Pancreas (tissue), 10 donors: ENCODE results near the gene TMEM182. TPM values are rescaled to one million over a fixed set of nuclear protein-coding genes. Genes with fewer than 3 reads are reported as not detected.

Source experiments
- ATAC-seq, 4 donors: fragments of 200-7000 bp; cut with Tn5 transposase; one replicate each; pipeline versions ENCODE4 v1.8.0 to v1.9.1; 2020; ENCODE audit warnings: mild to moderate bottlenecking in 4 of 4, moderate library complexity in 4 of 4
- DNase-seq, 6 donors: peaks; one replicate each; pipeline ENCODE4 v3.0.0-alpha.2; 2020
- FAIRE-seq: peaks from 2 replicates; lab custom pipeline; 2012; peaks lifted over from hg19 to GRCh38; lab: Jason Lieb, UNC
- H3K27ac ChIP-seq, 4 donors: fragments of 200-600 bp; sonication (generic); 1 replicate in 3 of 4; 2 replicates in 1 of 4; pipeline versions ENCODE4 v1.5.0 to v1.8.0; 2020
- H3K27me3 ChIP-seq, 4 donors: fragments of 200-600 bp; one replicate each; pipeline ENCODE4 v1.8.0; 2021
- H3K36me3 ChIP-seq, 3 donors: fragments of 200-600 bp; sonication (generic) in 1 of 3; one replicate each; pipeline versions ENCODE4 v1.5.0 to v1.8.0; 2020 to 2021
- H3K4me1 ChIP-seq, 3 donors: fragments of 200-600 bp; one replicate each; pipeline ENCODE4 v1.8.0; 2021
- H3K4me3 ChIP-seq, 4 donors: fragments of 200-600 bp; sonication (generic) in 2 of 4; one replicate each; pipeline versions ENCODE4 v1.5.0 to v1.8.0; 2020 to 2021
- H3K9me3 ChIP-seq, 4 donors: fragments of 200-600 bp; one replicate each; pipeline ENCODE4 v1.8.0; 2021
- WGBS, 2 donors: extraction: QIAGEN DNeasy Blood & Tissue Kit; methylation state at CpG; one replicate each; pipeline ENCODE4 v1.1.7; 2013; 5-methylcytosine and 5-hydroxymethylcytosine counted together
- intact Hi-C, 3 donors: fragments of 100-400 bp; cut with DNase I; formaldehyde crosslinking; loops; one replicate each; pipeline versions ENCODE4 v1.11.1 to v1.14.2; 2022
- polyA plus RNA-seq, 2 donors: library from polyadenylated mRNA; stranded (reverse); fragments of 200-250 nt; gene quantifications; one replicate each; pipeline ENCODE4 v1.2.3, GENCODE V29; 2013
- total RNA-seq, 6 donors: library from RNA; stranded (reverse); fragmentation: NEBNext Ultra II Directional in 4 of 6; extraction: Animal tissue kit (Norgen Biotek cat#: 25700) in 4 of 6; gene quantifications; one replicate each; pipeline versions ENCODE4 v1.2.1 to v1.2.4, GENCODE V29; 2021 to 2023
- TF ChIP-seq, protein P1 (sequence below), 4 donors: fragments of 200-600 bp; sonication (generic) in 3 of 4; IDR thresholded peaks; one replicate each; pipeline versions ENCODE4 v1.5.0 to v1.8.0; 2021; ENCODE audit warnings: antibody characterized with exemption in 4 of 4
- donor health status: healthy with polysubstance abuse.
- donor health status: DM: no; HTN: no; CAD: no; lungs with moderate emphysema.
- donor health status: DM: no; HTN: no; CAD: no.
- donor health status: control.
- donor health status: control.
- donor health status: Bipolar disorder and iron deficiency.
- donor health status: DM: yes; HTN: yes; CAD: no.
- donor health status: DM: no; HTN: no; CAD: no.
- donor health status: DM: no; HTN: no; CAD: no.
- donor health status: DM: yes; HTN: yes; CAD: no.

The TMEM182 gene
- total and polyA plus RNA-seq, 8 donors, result 0.80 to 4.1 (median 2.4) TPM

DNA sequence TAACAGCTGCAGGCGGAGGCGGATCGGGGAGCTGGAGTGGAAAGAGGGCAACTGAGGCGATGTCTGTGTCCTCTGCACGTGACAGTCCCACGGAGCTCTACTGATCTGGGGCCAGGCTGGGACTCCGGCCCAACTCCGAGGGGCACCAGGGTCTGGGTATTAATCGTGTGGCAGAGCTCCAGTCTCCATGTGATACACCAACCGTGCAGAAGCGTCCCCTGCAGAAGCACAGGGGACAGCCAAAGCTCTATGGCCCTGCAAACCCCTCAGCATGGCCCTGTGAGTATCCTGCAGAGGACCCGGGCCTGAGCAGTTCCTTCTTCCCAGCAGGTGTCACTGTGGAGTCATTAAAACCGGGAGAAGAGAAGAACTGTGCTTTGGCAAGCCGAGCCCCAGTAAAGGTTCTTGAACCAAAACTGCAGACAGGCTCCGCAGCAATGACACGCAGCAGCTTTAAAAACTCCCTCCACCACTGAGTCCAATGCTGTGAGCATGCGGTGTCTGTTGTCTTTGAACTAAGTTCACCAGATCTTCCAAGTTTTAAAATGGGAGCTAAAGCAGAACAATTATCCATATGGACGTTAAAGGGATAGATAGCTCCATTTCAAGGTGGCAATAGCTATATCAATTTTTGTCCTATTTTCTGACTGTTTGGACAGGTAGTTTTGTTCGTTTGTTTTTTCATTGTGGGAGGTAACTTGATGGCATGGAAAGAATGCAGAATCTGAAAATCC lies 79.4 kb downstream of the TMEM182 start:
- no peaks in the 10 kb centered on the region for H3K27me3 ChIP-seq
- ATAC-seq (peak; percentile 80 to 90 (median 88)), FAIRE-seq (no peak), DNase-seq (peak in 5 of 6 donors; percentile 27 to 62 (median 29))
- no peak overlapping the region for H3K27ac ChIP-seq
- H3K9me3 ChIP-seq, result no peaks in the 10 kb centered on the region
- no peaks in the 10 kb centered on the region for H3K36me3 ChIP-seq
- no peak overlapping the region for H3K4me3 ChIP-seq
- WGBS, 2 donors, result 41 to 50% methylated on average over 19 of the region's 19 CpGs
- TF ChIP-seq, protein P1, sequence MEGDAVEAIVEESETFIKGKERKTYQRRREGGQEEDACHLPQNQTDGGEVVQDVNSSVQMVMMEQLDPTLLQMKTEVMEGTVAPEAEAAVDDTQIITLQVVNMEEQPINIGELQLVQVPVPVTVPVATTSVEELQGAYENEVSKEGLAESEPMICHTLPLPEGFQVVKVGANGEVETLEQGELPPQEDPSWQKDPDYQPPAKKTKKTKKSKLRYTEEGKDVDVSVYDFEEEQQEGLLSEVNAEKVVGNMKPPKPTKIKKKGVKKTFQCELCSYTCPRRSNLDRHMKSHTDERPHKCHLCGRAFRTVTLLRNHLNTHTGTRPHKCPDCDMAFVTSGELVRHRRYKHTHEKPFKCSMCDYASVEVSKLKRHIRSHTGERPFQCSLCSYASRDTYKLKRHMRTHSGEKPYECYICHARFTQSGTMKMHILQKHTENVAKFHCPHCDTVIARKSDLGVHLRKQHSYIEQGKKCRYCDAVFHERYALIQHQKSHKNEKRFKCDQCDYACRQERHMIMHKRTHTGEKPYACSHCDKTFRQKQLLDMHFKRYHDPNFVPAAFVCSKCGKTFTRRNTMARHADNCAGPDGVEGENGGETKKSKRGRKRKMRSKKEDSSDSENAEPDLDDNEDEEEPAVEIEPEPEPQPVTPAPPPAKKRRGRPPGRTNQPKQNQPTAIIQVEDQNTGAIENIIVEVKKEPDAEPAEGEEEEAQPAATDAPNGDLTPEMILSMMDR (IDR thresholded peaks at IDR 0.05), result peak in 3 of 4 donors; percentile 12 to 51 (median 22)
- H3K4me1 ChIP-seq, result no peaks in the 10 kb centered on the region
- intact Hi-C loops, result no loop called here

DNA sequence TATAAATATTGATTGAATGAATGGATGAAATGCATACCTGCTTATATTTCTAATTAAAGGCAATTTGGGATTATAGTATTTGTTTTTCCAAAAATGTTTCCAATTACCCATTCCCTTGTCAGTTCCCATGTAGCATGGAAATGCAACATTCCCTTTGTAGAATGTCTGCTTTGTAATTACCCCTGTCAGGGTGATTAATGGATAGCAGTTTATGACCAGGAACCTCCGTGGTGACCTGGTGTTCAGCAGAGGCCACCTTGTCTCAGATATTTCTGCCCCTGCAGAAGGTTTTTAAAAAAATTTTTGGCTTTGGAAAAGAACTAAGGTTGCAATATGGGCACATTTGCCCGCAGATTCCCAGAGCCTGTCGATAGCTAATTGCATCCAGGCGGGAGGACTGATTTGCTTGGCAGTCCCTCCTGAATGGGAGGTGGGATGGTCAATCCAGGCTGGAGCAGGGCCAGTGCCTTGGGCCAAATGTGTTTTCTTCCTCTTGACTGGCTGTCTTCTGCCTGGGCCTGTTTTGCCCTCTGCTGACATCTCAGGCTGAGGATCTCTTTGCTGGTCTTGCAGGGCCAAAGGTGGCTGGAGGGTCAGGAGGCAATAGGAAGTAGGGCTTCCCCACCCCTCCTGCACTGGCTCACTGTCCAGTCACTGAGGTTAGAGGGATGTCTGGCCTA lies 82.1 kb downstream of the TMEM182 start:
- ATAC-seq (no peak), DNase-seq (peak in 1 of 6 donors; percentile 7), FAIRE-seq (no peak)
- Histone ChIP-seq H3K27ac (no peak overlapping the region), H3K36me3 (no peaks in the 10 kb centered on the region), H3K27me3 (no peaks in the 10 kb centered on the region), H3K4me3 (no peak overlapping the region), H3K9me3 (no peaks in the 10 kb centered on the region), H3K4me1 (no peaks in the 10 kb centered on the region)
- intact Hi-C loops, result no loop called here
- TF ChIP-seq, protein P1 (IDR thresholded peaks at IDR 0.05), result no peak
- 50 to 57% methylated on average over 4 of the region's 4 CpGs for WGBS, 2 donors

DNA sequence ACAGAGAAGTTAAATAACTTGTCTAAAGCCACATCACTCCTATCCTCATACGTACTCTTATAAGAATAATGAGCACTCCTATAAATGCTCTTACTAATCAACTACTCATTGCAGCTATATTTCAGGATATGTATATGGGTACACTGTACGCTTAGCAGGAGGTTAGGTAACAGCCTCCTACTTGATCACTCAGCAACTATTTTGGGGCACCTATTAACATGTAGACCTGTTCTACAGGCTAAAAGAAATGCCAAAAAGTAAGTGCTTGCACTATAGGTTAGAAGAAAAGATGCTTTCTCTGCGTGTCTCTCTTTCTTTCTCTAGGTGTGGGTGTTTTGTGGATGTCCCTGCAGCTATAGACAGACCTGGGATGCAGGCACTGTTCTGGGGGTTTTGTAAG lies 83.1 kb downstream of the TMEM182 start:
- TF ChIP-seq, protein P1 (IDR thresholded peaks at IDR 0.05), result no peak
- no peaks in the 10 kb centered on the region for H3K27me3 ChIP-seq
- WGBS, 2 donors, result 86 to 87% methylated on average over 3 of the region's 3 CpGs

DNA sequence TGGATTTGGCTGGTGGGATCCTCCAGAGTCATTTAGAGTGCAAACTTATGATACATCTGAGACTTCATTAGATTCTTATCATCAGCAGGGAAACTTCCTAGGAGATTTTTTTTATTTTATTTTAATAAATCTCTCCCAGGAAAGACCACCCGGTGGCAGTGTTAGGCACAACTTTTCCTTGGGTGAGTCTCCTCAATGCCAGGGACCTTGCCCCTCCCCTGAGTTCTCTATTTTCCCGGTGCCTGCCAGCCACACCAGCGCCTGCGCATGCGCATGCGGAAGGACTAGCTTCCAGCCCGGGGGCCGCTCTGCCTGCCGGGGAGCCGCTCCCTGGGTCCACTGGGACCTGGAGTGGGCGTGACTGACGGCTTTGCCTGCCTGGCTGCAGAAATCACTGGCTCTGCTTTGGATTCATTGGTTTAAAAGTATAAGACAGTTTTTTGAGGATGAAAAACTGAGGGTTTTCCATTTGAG lies 86.6 kb downstream of the TMEM182 start:
- FAIRE-seq (no peak), DNase-seq (peak; percentile 66 to 91 (median 76)), ATAC-seq (peak; percentile 93 to 99 (median 98))
- TF ChIP-seq, protein P1 (IDR thresholded peaks at IDR 0.05), result no peak
- WGBS, 2 donors, result 3 to 5% methylated on average over 12 of the region's 12 CpGs
- Histone ChIP-seq H3K27ac (no peak overlapping the region), H3K36me3 (no peaks in the 10 kb centered on the region), H3K4me1 (no peaks in the 10 kb centered on the region), H3K27me3 (no peaks in the 10 kb centered on the region), H3K9me3 (no peaks in the 10 kb centered on the region), H3K4me3 (peak overlapping the region in 2 of 4 donors; percentile 24 to 28)
- intact Hi-C loops, result no loop called here

More for the DNA sequence above, 83.1 kb downstream of the TMEM182 start:
- no peak for ATAC-seq
- H3K4me1 ChIP-seq, result no peaks in the 10 kb centered on the region
- H3K27ac ChIP-seq, result no peak overlapping the region
- DNase-seq, result no peak
- H3K9me3 ChIP-seq, result no peaks in the 10 kb centered on the region
- H3K4me3 ChIP-seq, result no peak overlapping the region
- FAIRE-seq, result no peak
- H3K36me3 ChIP-seq, result no peaks in the 10 kb centered on the region
- intact Hi-C loops, result no loop called here
